Peyer's patch (tissue), 4 donors: ENCODE data around the gene FEV.

Experiments used
- POLR2A ChIP-seq, 2 donors: fragments of 450-650 bp; IDR thresholded peaks; one replicate each; pipeline ENCODE4 v1.5.1; 2017; ENCODE audit warnings: antibody characterized with exemption in 2 of 2, mild to moderate bottlenecking in 2 of 2, moderate library complexity in 2 of 2
- TF ChIP-seq, protein P1 (sequence below), 6 experiments: fragments of 450-650 bp in 4 of 6; fragments of 200-600 bp in 2 of 6; sonication (generic) in 1 of 6; IDR thresholded peaks; one replicate each; pipeline ENCODE4 v1.5.1; 2017 to 2019; ENCODE audit warnings: antibody characterized with exemption in 6 of 6, mild to moderate bottlenecking in 3 of 6, moderate library complexity in 1 of 6

DNA sequence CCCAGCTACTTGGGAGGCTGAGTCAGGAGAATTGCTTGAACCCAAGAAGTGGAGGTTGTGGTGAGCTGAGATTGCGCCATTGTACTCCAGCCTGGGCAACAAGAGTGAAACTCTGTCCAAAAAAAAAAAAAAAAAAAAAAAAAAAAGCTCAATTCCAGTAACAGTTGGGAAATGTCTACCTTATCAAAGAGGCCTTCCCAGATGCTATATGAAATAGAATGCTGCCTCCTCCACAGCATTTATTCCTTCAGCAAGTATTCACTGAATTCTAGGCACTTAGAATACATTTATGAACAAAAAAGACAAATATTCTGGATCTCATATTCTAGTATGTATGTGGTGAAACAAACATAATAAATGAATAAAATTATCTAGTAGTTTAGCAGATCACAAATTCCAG, 38.4 kb downstream of the FEV start:
- TF ChIP-seq, protein P1, sequence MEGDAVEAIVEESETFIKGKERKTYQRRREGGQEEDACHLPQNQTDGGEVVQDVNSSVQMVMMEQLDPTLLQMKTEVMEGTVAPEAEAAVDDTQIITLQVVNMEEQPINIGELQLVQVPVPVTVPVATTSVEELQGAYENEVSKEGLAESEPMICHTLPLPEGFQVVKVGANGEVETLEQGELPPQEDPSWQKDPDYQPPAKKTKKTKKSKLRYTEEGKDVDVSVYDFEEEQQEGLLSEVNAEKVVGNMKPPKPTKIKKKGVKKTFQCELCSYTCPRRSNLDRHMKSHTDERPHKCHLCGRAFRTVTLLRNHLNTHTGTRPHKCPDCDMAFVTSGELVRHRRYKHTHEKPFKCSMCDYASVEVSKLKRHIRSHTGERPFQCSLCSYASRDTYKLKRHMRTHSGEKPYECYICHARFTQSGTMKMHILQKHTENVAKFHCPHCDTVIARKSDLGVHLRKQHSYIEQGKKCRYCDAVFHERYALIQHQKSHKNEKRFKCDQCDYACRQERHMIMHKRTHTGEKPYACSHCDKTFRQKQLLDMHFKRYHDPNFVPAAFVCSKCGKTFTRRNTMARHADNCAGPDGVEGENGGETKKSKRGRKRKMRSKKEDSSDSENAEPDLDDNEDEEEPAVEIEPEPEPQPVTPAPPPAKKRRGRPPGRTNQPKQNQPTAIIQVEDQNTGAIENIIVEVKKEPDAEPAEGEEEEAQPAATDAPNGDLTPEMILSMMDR (IDR thresholded peaks at IDR 0.05), result no peak
- no peak for TF ChIP-seq POLR2A (IDR thresholded peaks at IDR 0.05)
